Body of pancreas (tissue), 4 donors: ENCODE data around the gene TOX2.

Experiments used
- POLR2A ChIP-seq, 3 donors: fragments of 450-650 bp; IDR thresholded peaks; one replicate each; pipeline ENCODE4 v1.6.1; 2016; ENCODE audit warnings: antibody characterized with exemption in 3 of 3, mild to moderate bottlenecking in 2 of 3
- TF ChIP-seq, protein P1 (sequence below), 7 experiments: fragments of 450-650 bp in 4 of 7; fragments of 200-600 bp in 3 of 7; sonication (generic) in 3 of 7; IDR thresholded peaks; one replicate each; pipeline ENCODE4 v1.5.1; 2016 to 2019; ENCODE audit warnings: antibody characterized with exemption in 7 of 7

DNA sequence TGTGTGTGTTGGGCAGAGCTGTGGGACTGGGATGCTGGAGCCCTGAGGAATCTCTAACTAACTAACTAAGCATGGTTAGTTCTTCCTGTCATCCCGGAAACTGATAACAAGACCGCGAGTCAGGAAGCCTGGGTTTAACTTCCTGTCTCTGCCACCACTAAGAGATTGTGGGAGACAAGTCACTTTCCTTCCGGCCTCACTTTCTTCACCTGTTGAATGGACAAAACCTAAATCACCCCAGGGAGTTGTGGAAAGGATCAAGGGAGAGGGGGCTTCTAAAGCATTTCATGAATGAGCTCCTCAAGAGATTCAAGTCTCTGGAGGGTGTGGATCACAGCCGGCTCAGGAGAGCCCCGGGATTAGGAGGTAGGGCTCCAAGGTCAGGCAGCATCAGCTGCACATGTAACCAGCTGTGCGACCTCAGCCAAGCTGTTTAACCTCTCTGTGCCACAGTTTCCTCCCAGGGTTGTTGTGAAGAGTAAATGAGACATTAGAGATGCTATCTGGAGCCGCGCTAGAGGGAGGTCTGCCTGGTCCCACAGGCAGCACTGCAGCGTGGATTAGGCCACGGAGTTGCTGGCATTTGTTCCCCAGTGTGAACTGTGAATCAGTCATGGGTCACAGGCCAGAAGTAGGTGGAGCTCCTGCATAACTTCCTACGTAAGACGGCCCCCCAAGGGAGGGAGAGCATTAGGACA lies 105.1 kb downstream of the TOX2 start:
- TF ChIP-seq, protein P1, sequence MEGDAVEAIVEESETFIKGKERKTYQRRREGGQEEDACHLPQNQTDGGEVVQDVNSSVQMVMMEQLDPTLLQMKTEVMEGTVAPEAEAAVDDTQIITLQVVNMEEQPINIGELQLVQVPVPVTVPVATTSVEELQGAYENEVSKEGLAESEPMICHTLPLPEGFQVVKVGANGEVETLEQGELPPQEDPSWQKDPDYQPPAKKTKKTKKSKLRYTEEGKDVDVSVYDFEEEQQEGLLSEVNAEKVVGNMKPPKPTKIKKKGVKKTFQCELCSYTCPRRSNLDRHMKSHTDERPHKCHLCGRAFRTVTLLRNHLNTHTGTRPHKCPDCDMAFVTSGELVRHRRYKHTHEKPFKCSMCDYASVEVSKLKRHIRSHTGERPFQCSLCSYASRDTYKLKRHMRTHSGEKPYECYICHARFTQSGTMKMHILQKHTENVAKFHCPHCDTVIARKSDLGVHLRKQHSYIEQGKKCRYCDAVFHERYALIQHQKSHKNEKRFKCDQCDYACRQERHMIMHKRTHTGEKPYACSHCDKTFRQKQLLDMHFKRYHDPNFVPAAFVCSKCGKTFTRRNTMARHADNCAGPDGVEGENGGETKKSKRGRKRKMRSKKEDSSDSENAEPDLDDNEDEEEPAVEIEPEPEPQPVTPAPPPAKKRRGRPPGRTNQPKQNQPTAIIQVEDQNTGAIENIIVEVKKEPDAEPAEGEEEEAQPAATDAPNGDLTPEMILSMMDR (IDR thresholded peaks at IDR 0.05) = no peak
- TF ChIP-seq POLR2A (IDR thresholded peaks at IDR 0.05) = no peak
